IMR-90 (cell line): ENCODE measurements around the gene ARL5C. TPM values are rescaled to one million over a fixed set of nuclear protein-coding genes. Genes with fewer than 3 reads are reported as not detected.

Experiments
- ATAC-seq: fragments of 200-7000 bp; cut with Tn5 transposase; 2 replicates; pipeline ENCODE4 v1.9.1; 2020; ENCODE audit warnings: low read depth, mild to moderate bottlenecking, moderate library complexity
- BruUV-seq: library from RNA; stranded (reverse); fragments of 400-500 nt; replicated peaks from 2 replicates; lab custom pipeline; 2021; lab: Mats Ljungman, UMichigan
- CTCF ChIA-PET: fragments of 300-600 bp; formaldehyde crosslinking; extraction: SDS; loops from one replicate; lab custom pipeline; 2021; ENCODE audit warnings: antibody characterized with exemption; lab: Yijun Ruan, JAX
- POLR2A ChIA-PET: fragments of 300-600 bp; sonication (Branson Sonifier 250); formaldehyde crosslinking; loops from one replicate; lab custom pipeline; 2022; ENCODE audit warnings: antibody characterized with exemption; ENCODE audit not compliant: unreplicated experiment; lab: Charles Lee
- DNase-seq: peaks from one replicate; pipeline ENCODE4 v3.0.0; 2013
- H2AFZ ChIP-seq: replicated peaks from 2 replicates; pipeline ENCODE3; 2013; ENCODE audit warnings: low read length, mild to moderate bottlenecking; ENCODE audit not compliant: poor library complexity
- H2AK5ac ChIP-seq: 2 replicates; pipeline ENCODE4 v1.6.1; 2013; ENCODE audit warnings: low read depth, low read length, inconsistent platforms
- H2AK9ac ChIP-seq: replicated peaks from 2 replicates; pipeline ENCODE3; 2013; ENCODE audit warnings: mild to moderate bottlenecking, low read depth, low read length, moderate library complexity; ENCODE audit not compliant: poor library complexity
- H2BK120ac ChIP-seq: 2 replicates; pipeline ENCODE4 v1.6.1; 2013; ENCODE audit warnings: low read depth, low read length, inconsistent platforms
- H2BK15ac ChIP-seq: 3 replicates; pipeline ENCODE4 v1.6.1; 2013; ENCODE audit warnings: low read depth, low read length, inconsistent platforms
- H2BK20ac ChIP-seq: 2 replicates; pipeline ENCODE4 v1.6.1; 2013; ENCODE audit warnings: low read depth, mild to moderate bottlenecking, inconsistent platforms, low read length, moderate library complexity
- H2BK5ac ChIP-seq: 2 replicates; pipeline ENCODE4 v1.6.1; 2013; ENCODE audit warnings: mild to moderate bottlenecking, low read depth, low read length, inconsistent platforms; ENCODE audit not compliant: poor library complexity, severe bottlenecking
- H3K14ac ChIP-seq: replicated peaks from 2 replicates; pipeline ENCODE4 v1.6.1; 2013; ENCODE audit warnings: low read depth, low read length, inconsistent platforms
- H3K18ac ChIP-seq: 2 replicates; pipeline ENCODE4 v1.6.1; 2013; ENCODE audit warnings: low read depth, low read length, control low read depth
- H3K23ac ChIP-seq: 2 replicates; pipeline ENCODE4 v1.6.1; 2013; ENCODE audit warnings: low read depth, low read length, inconsistent platforms
- H3K27ac ChIP-seq: 2 replicates; pipeline ENCODE4 v1.5.1; 2013; ENCODE audit warnings: mild to moderate bottlenecking, control low read depth, low read length; ENCODE audit not compliant: insufficient read depth
- H3K27me3 ChIP-seq: 2 replicates; pipeline ENCODE4 v1.6.1; 2013; ENCODE audit warnings: low read length; ENCODE audit not compliant: control insufficient read depth, insufficient read depth
- H3K36me3 ChIP-seq: 2 replicates; pipeline ENCODE4 v1.6.1; 2013; ENCODE audit warnings: low read length, mixed read lengths; ENCODE audit not compliant: control insufficient read depth, insufficient read depth
- H3K4ac ChIP-seq: 2 replicates; pipeline ENCODE4 v1.6.1; 2013; ENCODE audit warnings: low read depth, low read length, inconsistent platforms
- H3K4me1 ChIP-seq: 2 replicates; pipeline ENCODE4 v1.6.1; 2013; ENCODE audit warnings: low read length, mixed read lengths; ENCODE audit not compliant: control insufficient read depth, insufficient read depth
- H3K4me2 ChIP-seq: 2 replicates; pipeline ENCODE4 v1.6.1; 2013; ENCODE audit warnings: low read depth, mild to moderate bottlenecking, control low read depth, low read length, moderate library complexity
- H3K4me3 ChIP-seq: 2 replicates; pipeline ENCODE4 v1.5.1; 2013; ENCODE audit warnings: low read depth, mild to moderate bottlenecking, control low read depth, low read length, moderate library complexity; ENCODE audit not compliant: insufficient read depth
- H3K56ac ChIP-seq: 2 replicates; pipeline ENCODE4 v1.6.1; 2013; ENCODE audit warnings: low read length, inconsistent platforms; ENCODE audit not compliant: insufficient read depth; ENCODE audit errors: extremely low read depth
- H3K79me1 ChIP-seq, 2 experiments: 2 replicates each; pipeline ENCODE4 v1.6.1; 2013; ENCODE audit warnings: low read length in 2 of 2, inconsistent platforms in 1 of 2, low read depth in 1 of 2
- H3K9ac ChIP-seq: 2 replicates; pipeline ENCODE4 v1.6.1; 2013; ENCODE audit warnings: low read depth, low read length, control low read depth
- H3K9me1 ChIP-seq: 2 replicates; pipeline ENCODE4 v1.6.1; 2013; ENCODE audit warnings: low read length, inconsistent platforms; ENCODE audit not compliant: insufficient read depth
- H3K9me3 ChIP-seq: 2 replicates; pipeline ENCODE4 v1.6.1; 2013; ENCODE audit warnings: low read length; ENCODE audit not compliant: control insufficient read depth, insufficient read depth
- H4K20me1 ChIP-seq: 2 replicates; pipeline ENCODE4 v1.6.1; 2013; ENCODE audit warnings: low read length, inconsistent platforms; ENCODE audit not compliant: insufficient read depth
- H4K5ac ChIP-seq: 2 replicates; pipeline ENCODE4 v1.6.1; 2013; ENCODE audit warnings: mild to moderate bottlenecking, low read depth, low read length, control low read depth
- H4K8ac ChIP-seq, 2 experiments: 2 replicates each; pipeline ENCODE4 v1.6.1; 2013; ENCODE audit warnings: low read depth in 2 of 2, low read length in 2 of 2, control low read depth in 1 of 2, inconsistent platforms in 1 of 2
- H4K91ac ChIP-seq: 2 replicates; pipeline ENCODE4 v1.6.1; 2013; ENCODE audit warnings: low read depth, low read length, inconsistent platforms; ENCODE audit not compliant: insufficient read depth
- RFX5 ChIP-seq: IDR thresholded peaks from 2 replicates; pipeline ENCODE4 v1.8.0; 2012; ENCODE audit warnings: low read depth, mild to moderate bottlenecking, low read length, moderate library complexity
- USF2 ChIP-seq: fragments of 150-350 bp; IDR thresholded peaks from 2 replicates; pipeline ENCODE4 v1.6.1; 2017; ENCODE audit warnings: mild to moderate bottlenecking, antibody characterized with exemption, low read length, low read depth
- WGBS, 2 experiments: methylation state at CpG; one replicate each; pipeline versions ENCODE4 v1.1.5 to v1.1.7; 2013; ENCODE audit warnings: missing lambda C conversion rate in 2 of 2; ENCODE audit not compliant: insufficient read length in 1 of 2; ENCODE audit errors: extremely low coverage in 2 of 2; 5-methylcytosine and 5-hydroxymethylcytosine counted together
- dilution Hi-C: fragments of 300-500 bp; cut with HindIII; formaldehyde crosslinking; loops from one replicate; pipeline ENCODE4 v1.14.3; 2018; ENCODE audit warnings: low sequenced_read_pairs; ENCODE audit not compliant: unreplicated experiment
- in situ Hi-C: fragments of 300-500 bp; cut with MboI; formaldehyde crosslinking; loops from 3 replicates; pipeline ENCODE4 v1.14.3; 2019; ENCODE audit warnings: low sequenced_read_pairs, inconsistent platforms, mixed read lengths
- intact Hi-C: fragments of 100-400 bp; cut with micrococcal nuclease; formaldehyde crosslinking; loops from 2 replicates; pipeline ENCODE4 v1.10.0; 2022
- polyA plus RNA-seq, 3 experiments: library from polyadenylated mRNA; depleted of rRNA; stranded (reverse); fragments of >200 nt; gene quantifications; 2 replicates each; pipeline ENCODE4 v1.2.3, GENCODE V29; 2012; ENCODE audit warnings: low replicate concordance in 1 of 3
- total RNA-seq: library from RNA; depleted of rRNA; stranded (reverse); fragments of >200 nt; gene quantifications from 2 replicates; pipeline ENCODE4 v1.2.3, GENCODE V29; 2012

ARL5C gene
- total and polyA plus RNA-seq, 2 of the 4 experiments (the other 2 are of a cell fraction) = not detected

GRCh38 chr17:39118674-39119419 lies 47.1 kb downstream of the ARL5C start:
- WGBS, 2 experiments = no CpG with 5 or more reads among the region's 5 CpGs
- Histone ChIP-seq H3K27ac (no peak overlapping the region), H4K91ac (no peak overlapping the region), H3K56ac (no peak overlapping the region), H3K4me1 (peaks cover 7% of the 10 kb centered on the region), H2BK5ac (no peak overlapping the region), H3K79me1 (no peaks in the 10 kb centered on the region), H3K23ac (no peak overlapping the region), H3K36me3 (no peaks in the 10 kb centered on the region), H3K14ac (no peak overlapping the region), H3K18ac (no peak overlapping the region), H4K5ac (no peak overlapping the region), H2AFZ (no peak overlapping the region), H2BK20ac (no peak overlapping the region), H3K4me3 (no peak overlapping the region), H4K8ac (no peak overlapping the region), H2AK9ac (no peak overlapping the region), H2BK15ac (no peak overlapping the region), H2BK120ac (no peak overlapping the region), H3K9ac (no peak overlapping the region), H3K4me2 (no peak overlapping the region), H3K9me1 (peaks cover 16% of the 10 kb centered on the region), H3K27me3 (peaks cover 10% of the 10 kb centered on the region), H3K4ac (no peak overlapping the region), H2AK5ac (no peak overlapping the region), H4K20me1 (no peaks in the 10 kb centered on the region), H3K9me3 (peaks cover 3% of the 10 kb centered on the region; the same call in 1 of the 2 replicates)
- ATAC-seq (no peak), DNase-seq (no peak)
- POLR2A ChIA-PET = no interaction called here
- no TSS peak for BruUV-seq
- in situ Hi-C loops = no loop called here
- TF ChIP-seq RFX5 = no peak
- TF ChIP-seq USF2 = peak; percentile 11; the same call in 1 of the 2 replicates
- dilution Hi-C loops = no loop called here
- intact Hi-C loops = no loop called here
- CTCF ChIA-PET = no interaction called here
